NCI-H1105 treated with DMSO at 0.1 percent for 48 hours (cell line): ENCODE data around the gene ARL5B.

Experiments
- DNase-seq: peaks from one replicate; lab custom pipeline; 2025; lab: John Stamatoyannopoulos, UW

Gene ARL5B

DNA sequence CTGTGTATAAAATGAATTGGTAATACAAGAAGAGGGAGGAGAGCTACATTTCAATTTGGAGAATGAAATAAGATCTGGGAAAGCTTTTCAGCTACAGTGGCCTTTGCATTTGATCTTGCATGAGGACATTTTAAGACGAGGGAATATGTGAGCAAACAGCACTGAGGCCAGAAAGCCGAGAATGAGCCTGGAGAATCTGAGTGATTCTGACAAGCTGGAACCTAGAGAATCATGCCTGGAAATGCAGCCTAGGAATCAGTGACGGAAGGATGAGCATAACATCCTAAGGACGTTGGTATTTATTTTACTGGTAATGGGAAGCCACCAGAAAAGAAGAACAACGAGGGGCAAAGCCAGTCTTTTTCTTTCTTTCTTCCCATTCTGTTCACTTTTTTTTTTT is 44.3 kb downstream of the ARL5B start:
- DNase-seq: no peak

DNA sequence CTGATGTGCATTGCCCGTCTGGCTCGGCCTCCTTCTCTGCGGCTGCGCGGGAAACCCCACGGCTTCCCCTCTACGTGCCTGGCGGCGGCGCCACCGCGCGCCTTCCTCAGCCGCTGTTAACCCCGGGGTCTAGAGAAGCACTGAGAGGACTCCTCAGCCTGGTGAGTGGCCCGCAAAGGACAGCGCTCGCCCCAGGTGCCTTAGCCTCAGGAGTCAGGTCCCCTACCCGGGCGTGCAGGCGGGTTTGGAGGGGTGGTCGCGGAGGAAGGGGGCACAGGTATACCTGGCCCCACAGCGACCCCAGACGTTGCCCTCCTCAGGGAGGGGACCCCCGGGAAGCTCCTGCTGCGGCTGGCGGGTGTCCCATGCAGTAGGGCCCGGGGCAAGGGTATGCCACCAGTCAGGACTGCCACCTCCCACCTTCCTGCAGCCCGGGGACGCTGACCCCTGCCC is 51.0 kb downstream of the ARL5B start:
- no peak for DNase-seq

DNA sequence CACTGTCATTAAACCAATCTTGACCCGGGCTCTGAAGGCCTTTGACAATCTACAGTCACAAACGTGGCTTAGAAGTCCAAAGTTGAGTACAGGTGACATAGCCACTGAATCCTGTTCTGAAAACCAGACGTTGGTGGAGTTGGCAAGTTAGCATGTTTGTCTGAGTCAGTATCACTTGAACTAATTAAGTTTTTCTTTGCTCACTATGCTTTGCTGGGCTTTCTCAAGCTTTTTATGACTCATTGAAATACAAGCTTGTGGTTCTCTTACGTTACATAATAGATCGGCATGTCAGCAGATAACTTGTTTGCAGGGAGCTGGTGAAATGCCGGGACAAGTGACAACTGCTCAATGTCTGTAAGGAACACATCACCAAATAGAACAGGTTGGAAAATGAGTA is 53.8 kb downstream of the ARL5B start:
- no peak for DNase-seq

DNA sequence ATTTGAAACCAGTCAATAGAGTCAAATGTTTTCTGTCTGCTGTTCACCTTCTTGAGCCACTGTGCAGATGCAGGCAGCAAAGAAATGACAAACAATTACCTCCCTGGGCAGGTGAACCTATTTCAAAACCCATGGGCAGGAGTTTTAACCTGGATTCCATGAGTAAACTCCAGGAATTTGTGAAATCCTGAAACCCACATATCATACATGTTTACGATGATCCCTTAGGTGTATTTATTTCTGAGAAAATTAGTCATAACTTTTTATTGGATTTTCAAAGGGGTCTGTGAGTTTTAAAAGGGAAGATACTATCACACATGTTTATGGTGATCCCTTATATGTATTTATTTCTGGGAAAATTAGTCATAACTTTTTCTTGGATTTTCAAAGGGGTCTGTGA is 59.8 kb downstream of the ARL5B start:
- DNase-seq: no peak

DNA sequence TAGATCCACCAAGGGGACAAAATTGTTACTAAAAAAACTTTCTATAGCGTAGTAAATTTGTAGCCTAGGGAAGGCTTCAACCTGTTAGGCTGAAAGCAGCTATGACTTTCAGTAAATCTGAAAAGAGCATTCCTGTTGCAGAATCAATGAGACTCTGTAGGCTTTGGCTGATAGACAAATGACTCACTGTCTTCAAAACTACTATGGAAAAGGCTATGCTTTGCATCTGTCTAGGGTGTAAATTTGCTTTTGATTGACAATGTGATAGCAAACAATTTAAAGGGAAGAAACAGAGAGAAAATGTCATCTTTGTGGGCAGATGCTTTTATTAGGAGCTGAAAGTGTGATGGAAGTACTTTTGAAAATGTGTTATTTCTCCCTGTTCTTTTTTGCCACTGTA is 60.6 kb downstream of the ARL5B start:
- DNase-seq: no peak

DNA sequence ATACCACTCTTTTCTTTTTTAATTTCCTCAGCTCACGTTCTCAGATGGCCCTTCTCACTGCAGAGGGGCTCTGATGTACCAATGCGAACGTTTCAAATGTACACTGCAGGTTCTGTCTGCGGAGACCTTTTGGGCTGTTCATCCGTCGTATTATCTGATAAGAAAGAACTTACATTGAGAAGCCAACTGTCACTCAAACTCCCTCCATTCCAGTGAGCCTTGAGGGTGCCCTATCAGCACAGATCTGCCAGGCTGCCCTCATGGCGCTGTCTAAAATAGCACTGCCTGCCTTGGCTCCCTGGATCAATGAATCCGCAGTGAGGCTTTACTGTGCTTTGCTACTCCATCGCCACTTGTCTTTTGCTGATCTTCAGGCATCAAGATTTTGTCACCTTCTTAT is 61.8 kb downstream of the ARL5B start:
- no peak for DNase-seq

DNA sequence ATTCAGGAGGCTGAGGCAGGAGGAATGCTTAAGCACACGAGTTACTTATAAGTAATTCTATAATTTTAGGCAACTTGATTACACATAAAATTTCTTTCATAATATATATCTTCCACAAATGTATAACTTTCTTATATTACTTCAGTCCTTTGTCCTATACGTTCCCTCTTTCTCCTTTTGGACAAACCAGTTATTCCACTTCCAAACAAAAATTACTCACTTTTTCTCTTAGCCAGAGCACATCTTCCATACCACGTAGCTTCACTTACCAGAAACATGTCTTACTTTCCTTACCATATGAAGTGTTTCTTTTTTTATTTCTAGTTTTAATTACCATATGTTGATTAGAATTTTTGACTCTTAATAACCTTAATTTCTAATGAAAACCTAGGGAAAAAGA is 64.6 kb downstream of the ARL5B start:
- no peak for DNase-seq
